Measurements from ENCODE around the gene DOCK2.

The DOCK2 gene

DNA sequence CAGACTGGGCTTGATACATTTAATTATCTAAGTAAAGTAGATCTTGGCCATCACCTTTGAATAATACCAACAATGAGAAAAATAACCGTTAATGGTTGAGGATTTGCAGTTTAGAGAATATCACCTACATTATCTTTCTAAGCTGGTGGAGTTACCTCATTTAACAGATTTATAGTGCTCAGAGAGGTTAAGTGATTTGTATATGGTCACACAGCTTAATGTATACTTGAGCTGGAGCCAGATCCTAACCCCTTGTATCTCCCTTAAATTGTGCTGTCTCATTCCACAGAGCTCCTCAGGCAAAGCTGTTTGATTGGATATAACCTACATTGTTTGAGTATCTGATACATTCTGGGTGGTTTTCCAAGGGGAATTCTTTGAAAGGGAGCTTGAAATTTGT lies 285.4 kb downstream of the DOCK2 start:
- no peak for DNase-seq (ENCODE audit: low spot score)
- TF ChIP-seq, protein P1, sequence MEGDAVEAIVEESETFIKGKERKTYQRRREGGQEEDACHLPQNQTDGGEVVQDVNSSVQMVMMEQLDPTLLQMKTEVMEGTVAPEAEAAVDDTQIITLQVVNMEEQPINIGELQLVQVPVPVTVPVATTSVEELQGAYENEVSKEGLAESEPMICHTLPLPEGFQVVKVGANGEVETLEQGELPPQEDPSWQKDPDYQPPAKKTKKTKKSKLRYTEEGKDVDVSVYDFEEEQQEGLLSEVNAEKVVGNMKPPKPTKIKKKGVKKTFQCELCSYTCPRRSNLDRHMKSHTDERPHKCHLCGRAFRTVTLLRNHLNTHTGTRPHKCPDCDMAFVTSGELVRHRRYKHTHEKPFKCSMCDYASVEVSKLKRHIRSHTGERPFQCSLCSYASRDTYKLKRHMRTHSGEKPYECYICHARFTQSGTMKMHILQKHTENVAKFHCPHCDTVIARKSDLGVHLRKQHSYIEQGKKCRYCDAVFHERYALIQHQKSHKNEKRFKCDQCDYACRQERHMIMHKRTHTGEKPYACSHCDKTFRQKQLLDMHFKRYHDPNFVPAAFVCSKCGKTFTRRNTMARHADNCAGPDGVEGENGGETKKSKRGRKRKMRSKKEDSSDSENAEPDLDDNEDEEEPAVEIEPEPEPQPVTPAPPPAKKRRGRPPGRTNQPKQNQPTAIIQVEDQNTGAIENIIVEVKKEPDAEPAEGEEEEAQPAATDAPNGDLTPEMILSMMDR (IDR thresholded peaks at IDR 0.05; ENCODE audit: borderline replicate concordance, control extremely low read depth, extremely low read depth, insufficient read depth, missing control alignments) = no peak
- in situ Hi-C loops (cut with MboI; ENCODE audit: low sequenced_read_pairs, unreplicated experiment) = no loop called here

DNA sequence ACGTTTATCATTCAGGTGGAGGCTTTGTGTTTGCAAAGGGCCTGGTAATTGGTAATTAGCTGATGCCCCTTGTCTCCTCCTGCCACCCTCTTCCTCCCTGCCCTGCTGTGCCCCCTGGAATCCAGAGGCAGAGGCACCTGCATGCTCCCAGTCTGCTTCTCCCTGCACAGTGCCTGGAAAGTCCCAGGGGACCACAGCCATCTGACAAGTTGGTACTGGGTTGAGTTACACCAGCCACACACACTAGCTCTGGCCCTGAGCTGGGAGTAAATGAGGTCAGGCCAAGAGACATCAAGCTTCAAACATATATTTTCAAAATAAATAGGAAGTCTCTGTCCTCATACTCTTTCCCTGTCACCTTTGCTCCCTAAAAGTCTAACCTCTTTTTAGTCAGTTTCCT lies 286.9 kb downstream of the DOCK2 start:
- in situ Hi-C loops (cut with MboI; ENCODE audit: low sequenced_read_pairs, unreplicated experiment) = no loop called here
- TF ChIP-seq, protein P1 (IDR thresholded peaks at IDR 0.05; ENCODE audit: borderline replicate concordance, control extremely low read depth, extremely low read depth, insufficient read depth, missing control alignments) = no peak
- no peak for DNase-seq (ENCODE audit: low spot score)

DNA sequence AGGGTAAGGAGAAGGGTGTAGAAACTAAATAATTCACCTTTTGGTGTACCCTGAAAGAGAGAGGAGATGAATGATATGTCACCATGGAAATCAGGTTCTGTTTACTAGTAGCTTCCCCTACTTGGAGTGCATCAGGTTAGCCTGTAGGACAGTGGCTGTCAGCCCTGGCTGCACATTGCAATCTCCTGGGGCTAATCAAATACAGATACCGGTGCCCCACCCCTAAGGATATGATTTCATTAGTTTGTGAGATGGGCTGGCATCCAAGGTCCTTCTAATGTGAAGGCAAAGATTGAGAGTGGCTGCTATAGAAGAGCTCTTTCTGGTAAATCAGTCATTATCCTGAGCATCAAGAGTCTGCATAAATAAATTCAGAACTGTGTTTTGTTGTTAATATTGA lies 296.1 kb downstream of the DOCK2 start:
- DNase-seq (ENCODE audit: low spot score) = no peak
- in situ Hi-C loops (cut with MboI; ENCODE audit: low sequenced_read_pairs, unreplicated experiment) = no loop called here

DNA sequence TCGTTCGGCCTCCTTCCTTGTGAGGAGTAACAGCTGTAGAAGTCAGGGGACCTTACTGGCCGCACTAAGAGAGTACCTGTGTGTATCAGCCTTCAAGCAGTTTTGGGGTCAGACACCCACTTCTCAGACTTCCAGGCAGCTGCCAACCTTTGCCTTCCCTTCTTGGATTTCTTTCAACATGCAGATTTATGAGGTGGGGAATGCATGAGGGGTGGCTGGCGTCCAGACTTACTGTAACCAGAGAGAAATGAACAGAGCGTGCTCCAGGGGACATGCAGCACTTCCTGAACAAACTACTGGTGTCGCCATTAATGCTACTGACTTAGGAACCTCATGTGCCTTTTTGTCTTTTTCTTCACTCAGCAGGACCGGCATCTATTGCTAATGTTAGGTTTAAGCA lies 296.5 kb downstream of the DOCK2 start:
- in situ Hi-C loops (cut with MboI; ENCODE audit: low sequenced_read_pairs, unreplicated experiment) = no loop called here
- DNase-seq (ENCODE audit: low spot score) = no peak
- TF ChIP-seq, protein P1 (IDR thresholded peaks at IDR 0.05; ENCODE audit: borderline replicate concordance, control extremely low read depth, extremely low read depth, insufficient read depth, missing control alignments) = no peak

More for the DNA sequence above, 296.1 kb downstream of the DOCK2 start:
- TF ChIP-seq, protein P1 (IDR thresholded peaks at IDR 0.05; ENCODE audit: borderline replicate concordance, control extremely low read depth, extremely low read depth, insufficient read depth, missing control alignments) = no peak

DNA sequence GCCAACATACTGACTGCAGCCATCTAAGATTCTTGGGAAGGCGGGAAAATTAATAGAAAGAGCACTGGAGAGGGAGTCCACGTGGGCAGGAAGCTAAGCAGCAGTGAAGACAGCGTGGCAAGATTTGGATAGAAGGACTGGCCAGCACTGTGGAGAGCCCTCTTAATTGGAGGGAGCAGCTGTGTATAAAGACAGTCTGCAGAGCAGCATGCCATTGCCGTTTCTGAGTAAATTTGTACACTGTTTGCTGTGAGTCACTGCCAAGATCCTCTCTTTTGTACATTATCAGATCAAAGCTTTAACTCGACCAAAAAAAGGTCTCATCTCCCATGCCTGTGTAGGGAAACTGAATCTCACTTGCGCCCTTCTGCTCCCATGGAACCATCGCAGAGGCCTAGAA lies 297.9 kb downstream of the DOCK2 start:
- in situ Hi-C loops (cut with MboI; ENCODE audit: low sequenced_read_pairs, unreplicated experiment) = no loop called here
- TF ChIP-seq, protein P1 (IDR thresholded peaks at IDR 0.05; ENCODE audit: borderline replicate concordance, control extremely low read depth, extremely low read depth, insufficient read depth, missing control alignments) = no peak
- no peak for DNase-seq (ENCODE audit: low spot score)

DNA sequence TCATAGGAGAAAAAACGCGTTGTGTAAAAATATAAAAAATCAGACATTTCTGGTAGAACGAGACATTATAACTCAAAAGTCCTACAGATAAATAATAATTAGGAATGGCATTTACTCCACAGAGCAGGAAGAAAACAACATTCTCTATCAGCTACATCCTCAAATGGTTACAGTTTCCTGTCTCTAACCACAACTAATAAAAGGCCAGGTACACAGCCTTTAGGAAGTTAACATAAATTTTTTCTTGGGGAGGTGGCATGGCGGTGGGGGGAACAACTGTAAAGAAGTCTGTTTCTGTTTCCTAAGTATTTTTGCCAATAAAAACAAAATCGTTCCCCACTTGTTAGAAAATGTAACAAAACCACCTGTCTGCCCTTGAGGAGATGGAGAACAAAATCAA lies 298.7 kb downstream of the DOCK2 start:
- in situ Hi-C loops (cut with MboI; ENCODE audit: low sequenced_read_pairs, unreplicated experiment) = no loop called here
- DNase-seq (ENCODE audit: low spot score) = no peak
- TF ChIP-seq, protein P1 (IDR thresholded peaks at IDR 0.05; ENCODE audit: borderline replicate concordance, control extremely low read depth, extremely low read depth, insufficient read depth, missing control alignments) = no peak

DNA sequence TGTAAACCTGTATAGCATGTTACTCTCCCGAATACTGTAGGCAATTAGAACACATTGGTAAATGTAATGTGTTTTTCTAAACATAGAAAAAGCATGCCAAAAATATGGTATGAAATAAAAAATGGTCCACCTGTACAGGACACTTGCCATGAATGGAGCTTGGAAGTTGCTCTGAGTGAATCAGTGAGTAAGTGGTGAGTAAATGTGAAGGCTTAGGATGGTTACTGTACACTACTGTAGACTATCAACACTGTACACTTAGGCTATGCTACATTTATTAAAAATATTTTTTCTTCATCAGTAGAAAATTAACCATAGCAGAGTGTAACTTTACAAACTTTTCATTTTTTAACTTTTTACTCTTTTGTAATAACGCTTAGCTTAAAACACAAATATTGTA lies 301.4 kb downstream of the DOCK2 start:
- in situ Hi-C loops (cut with MboI; ENCODE audit: low sequenced_read_pairs, unreplicated experiment) = no loop called here
- DNase-seq (ENCODE audit: low spot score) = no peak
- TF ChIP-seq, protein P1 (IDR thresholded peaks at IDR 0.05; ENCODE audit: borderline replicate concordance, control extremely low read depth, extremely low read depth, insufficient read depth, missing control alignments) = no peak

Measured in GM13976 (cell line).